ENCODE data around the gene RIPPLY3.

RIPPLY3 gene

GRCh38 chr21:37062593-37062935 is 56.1 kb downstream of the RIPPLY3 start:
- DNase-seq = no peak

GRCh38 chr21:37063433-37063832 is 56.9 kb downstream of the RIPPLY3 start:
- no peak for DNase-seq

GRCh38 chr21:37064841-37065240 is 58.3 kb downstream of the RIPPLY3 start:
- DNase-seq = no peak

GRCh38 chr21:37065561-37066177 is 59.2 kb downstream of the RIPPLY3 start:
- no peak for DNase-seq

All from stimulated activated naive CD4-positive, alpha-beta T cell (primary cell).